SK-N-SH treated with all-trans-retinoic acid at 6 μM for 48 hours (cell line): ENCODE measurements around the gene VPS25.

Source experiments
- ATAC-seq: fragments of 200-7000 bp; cut with Tn5 transposase; 3 replicates; pipeline ENCODE4 v1.9.1; 2020; ENCODE audit warnings: mild to moderate bottlenecking, moderate library complexity
- ARNTL ChIP-seq: fragments of 450-650 bp; formaldehyde crosslinking; IDR thresholded peaks from 2 replicates; pipeline ENCODE4 v1.5.0; 2020; ENCODE audit warnings: low read depth, mild to moderate bottlenecking, moderate library complexity, borderline replicate concordance
- BACH2 ChIP-seq: fragments of 250-450 bp; sonication (Bioruptor Pico); IDR thresholded peaks from 2 replicates; pipeline ENCODE4 v1.9.0; 2021; ENCODE audit warnings: mild to moderate bottlenecking, borderline replicate concordance
- CSDC2 ChIP-seq: fragments of 250-450 bp; sonication (Bioruptor Pico); IDR thresholded peaks from 2 replicates; pipeline ENCODE4 v1.5.0; 2020; ENCODE audit warnings: mild to moderate bottlenecking, moderate library complexity
- ESRRG ChIP-seq: fragments of 250-450 bp; sonication (Bioruptor Pico); IDR thresholded peaks from 2 replicates; pipeline ENCODE4 v1.6.1; 2021; ENCODE audit warnings: mild to moderate bottlenecking
- GLIS3 ChIP-seq: fragments of 250-450 bp; sonication (Bioruptor Pico); IDR thresholded peaks from 2 replicates; pipeline ENCODE4 v1.5.0; 2020; ENCODE audit warnings: mild to moderate bottlenecking, moderate library complexity
- ISL1 ChIP-seq: fragments of 250-450 bp; sonication (Bioruptor Pico); IDR thresholded peaks from 2 replicates; pipeline ENCODE4 v2.1.2; 2022; ENCODE audit warnings: mild to moderate bottlenecking, moderate library complexity
- OSR1 ChIP-seq: fragments of 250-450 bp; sonication (Bioruptor Pico); IDR thresholded peaks from 2 replicates; pipeline ENCODE4 v1.8.0; 2022; ENCODE audit warnings: moderate library complexity, mild to moderate bottlenecking, inconsistent platforms
- PPARA ChIP-seq: fragments of 250-450 bp; sonication (Bioruptor Pico); IDR thresholded peaks from 2 replicates; pipeline ENCODE4 v1.5.0; 2020; ENCODE audit warnings: mild to moderate bottlenecking, borderline replicate concordance
- RARB ChIP-seq: fragments of 250-450 bp; sonication (Bioruptor Pico); IDR thresholded peaks from 2 replicates; pipeline ENCODE4 v1.8.0; 2021; ENCODE audit warnings: mild to moderate bottlenecking, moderate library complexity
- SNAI2 ChIP-seq: fragments of 250-450 bp; sonication (Bioruptor Pico); IDR thresholded peaks from 2 replicates; pipeline ENCODE4 v1.5.0; 2020; ENCODE audit warnings: mild to moderate bottlenecking, moderate library complexity
- TCF4 ChIP-seq: fragments of 250-450 bp; sonication (Bioruptor Pico); IDR thresholded peaks from 2 replicates; pipeline ENCODE4 v1.8.0; 2021; ENCODE audit warnings: mild to moderate bottlenecking, moderate library complexity, borderline replicate concordance
- TOX ChIP-seq: fragments of 250-450 bp; sonication (Bioruptor Pico); IDR thresholded peaks from 2 replicates; pipeline ENCODE4 v1.8.0; 2021; ENCODE audit warnings: mild to moderate bottlenecking, moderate library complexity, borderline replicate concordance
- TSHZ2 ChIP-seq: fragments of 250-450 bp; sonication (Bioruptor Pico); IDR thresholded peaks from 2 replicates; pipeline ENCODE4 v1.5.0; 2020; ENCODE audit warnings: mild to moderate bottlenecking, moderate library complexity
- ZC3H10 ChIP-seq: fragments of 250-450 bp; sonication (Bioruptor Pico); IDR thresholded peaks from 2 replicates; pipeline ENCODE4 v1.5.1; 2021; ENCODE audit warnings: mild to moderate bottlenecking, moderate library complexity
- ZFP3 ChIP-seq: fragments of 250-450 bp; sonication (Bioruptor Pico); IDR thresholded peaks from 2 replicates; pipeline ENCODE4 v1.5.0; 2020; ENCODE audit warnings: mild to moderate bottlenecking, moderate library complexity
- ZFP30 ChIP-seq: fragments of 450-650 bp; formaldehyde crosslinking; IDR thresholded peaks from 2 replicates; pipeline ENCODE4 v1.5.0; 2022; ENCODE audit warnings: mild to moderate bottlenecking, moderate library complexity
- ZNF565 ChIP-seq: fragments of 450-650 bp; formaldehyde crosslinking; conservative IDR thresholded peaks from 2 replicates; pipeline ENCODE4 v1.5.0; 2020; ENCODE audit warnings: low read depth, mild to moderate bottlenecking, moderate library complexity
- ZNF70 ChIP-seq: fragments of 450-650 bp; formaldehyde crosslinking; IDR thresholded peaks from 2 replicates; pipeline ENCODE4 v1.5.0; 2020; ENCODE audit warnings: mild to moderate bottlenecking, moderate library complexity
- ZNF8 ChIP-seq: fragments of 450-650 bp; formaldehyde crosslinking; IDR thresholded peaks from 2 replicates; pipeline ENCODE4 v1.5.0; 2020; ENCODE audit warnings: mild to moderate bottlenecking, moderate library complexity
- TF ChIP-seq, protein P1 (sequence below): fragments of 250-450 bp; sonication (Bioruptor Pico); IDR thresholded peaks from 2 replicates; pipeline ENCODE4 v1.5.1; 2020; ENCODE audit warnings: low read depth, mild to moderate bottlenecking, moderate library complexity
- TF ChIP-seq, protein P2 (sequence below): fragments of 250-450 bp; sonication (Bioruptor Pico); IDR thresholded peaks from 2 replicates; pipeline ENCODE4 v1.8.0; 2021; ENCODE audit warnings: low read depth, mild to moderate bottlenecking, moderate library complexity, borderline replicate concordance
- TF ChIP-seq, protein P3 (sequence below): fragments of 250-450 bp; sonication (Bioruptor Pico); IDR thresholded peaks from 2 replicates; pipeline ENCODE4 v1.5.1; 2021; ENCODE audit warnings: mild to moderate bottlenecking, moderate library complexity

VPS25 gene

GRCh38 chr17:42814633-42815399 is 41.6 kb downstream of the VPS25 start:
- TF ChIP-seq ZFP3 (CRISPR knock-in tag) (no peak), ESRRG (CRISPR knock-in tag) (no peak), SNAI2 (no peak), CSDC2 (CRISPR knock-in tag) (no peak), ISL1 (CRISPR knock-in tag) (no peak), ZNF565 (no peak), ARNTL (no peak), RARB (CRISPR knock-in tag) (no peak), TSHZ2 (no peak), OSR1 (CRISPR knock-in tag) (no peak), TOX (CRISPR knock-in tag) (no peak), BACH2 (CRISPR knock-in tag) (no peak), PPARA (CRISPR knock-in tag) (no peak), ZFP30 (CRISPR knock-in tag) (no peak), ZNF8 (CRISPR knock-in tag) (no peak), ZNF70 (CRISPR knock-in tag) (no peak), ZC3H10 (CRISPR knock-in tag) (no peak)
- TF ChIP-seq, protein P1, sequence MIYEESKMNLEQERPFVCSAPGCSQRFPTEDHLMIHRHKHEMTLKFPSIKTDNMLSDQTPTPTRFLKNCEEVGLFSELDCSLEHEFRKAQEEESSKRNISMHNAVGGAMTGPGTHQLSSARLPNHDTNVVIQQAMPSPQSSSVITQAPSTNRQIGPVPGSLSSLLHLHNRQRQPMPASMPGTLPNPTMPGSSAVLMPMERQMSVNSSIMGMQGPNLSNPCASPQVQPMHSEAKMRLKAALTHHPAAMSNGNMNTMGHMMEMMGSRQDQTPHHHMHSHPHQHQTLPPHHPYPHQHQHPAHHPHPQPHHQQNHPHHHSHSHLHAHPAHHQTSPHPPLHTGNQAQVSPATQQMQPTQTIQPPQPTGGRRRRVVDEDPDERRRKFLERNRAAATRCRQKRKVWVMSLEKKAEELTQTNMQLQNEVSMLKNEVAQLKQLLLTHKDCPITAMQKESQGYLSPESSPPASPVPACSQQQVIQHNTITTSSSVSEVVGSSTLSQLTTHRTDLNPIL (CRISPR knock-in tag): no peak
- TF ChIP-seq, protein P2, sequence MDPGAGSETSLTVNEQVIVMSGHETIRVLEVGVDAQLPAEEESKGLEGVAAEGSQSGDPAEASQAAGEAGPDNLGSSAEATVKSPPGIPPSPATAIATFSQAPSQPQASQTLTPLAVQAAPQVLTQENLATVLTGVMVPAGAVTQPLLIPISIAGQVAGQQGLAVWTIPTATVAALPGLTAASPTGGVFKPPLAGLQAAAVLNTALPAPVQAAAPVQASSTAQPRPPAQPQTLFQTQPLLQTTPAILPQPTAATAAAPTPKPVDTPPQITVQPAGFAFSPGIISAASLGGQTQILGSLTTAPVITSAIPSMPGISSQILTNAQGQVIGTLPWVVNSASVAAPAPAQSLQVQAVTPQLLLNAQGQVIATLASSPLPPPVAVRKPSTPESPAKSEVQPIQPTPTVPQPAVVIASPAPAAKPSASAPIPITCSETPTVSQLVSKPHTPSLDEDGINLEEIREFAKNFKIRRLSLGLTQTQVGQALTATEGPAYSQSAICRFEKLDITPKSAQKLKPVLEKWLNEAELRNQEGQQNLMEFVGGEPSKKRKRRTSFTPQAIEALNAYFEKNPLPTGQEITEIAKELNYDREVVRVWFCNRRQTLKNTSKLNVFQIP (CRISPR knock-in tag): no peak
- TF ChIP-seq, protein P3, sequence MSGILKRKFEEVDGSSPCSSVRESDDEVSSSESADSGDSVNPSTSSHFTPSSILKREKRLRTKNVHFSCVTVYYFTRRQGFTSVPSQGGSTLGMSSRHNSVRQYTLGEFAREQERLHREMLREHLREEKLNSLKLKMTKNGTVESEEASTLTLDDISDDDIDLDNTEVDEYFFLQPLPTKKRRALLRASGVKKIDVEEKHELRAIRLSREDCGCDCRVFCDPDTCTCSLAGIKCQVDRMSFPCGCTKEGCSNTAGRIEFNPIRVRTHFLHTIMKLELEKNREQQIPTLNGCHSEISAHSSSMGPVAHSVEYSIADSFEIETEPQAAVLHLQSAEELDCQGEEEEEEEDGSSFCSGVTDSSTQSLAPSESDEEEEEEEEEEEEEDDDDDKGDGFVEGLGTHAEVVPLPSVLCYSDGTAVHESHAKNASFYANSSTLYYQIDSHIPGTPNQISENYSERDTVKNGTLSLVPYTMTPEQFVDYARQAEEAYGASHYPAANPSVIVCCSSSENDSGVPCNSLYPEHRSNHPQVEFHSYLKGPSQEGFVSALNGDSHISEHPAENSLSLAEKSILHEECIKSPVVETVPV (CRISPR knock-in tag): no peak
- ATAC-seq: peak; percentile 82

DNA sequence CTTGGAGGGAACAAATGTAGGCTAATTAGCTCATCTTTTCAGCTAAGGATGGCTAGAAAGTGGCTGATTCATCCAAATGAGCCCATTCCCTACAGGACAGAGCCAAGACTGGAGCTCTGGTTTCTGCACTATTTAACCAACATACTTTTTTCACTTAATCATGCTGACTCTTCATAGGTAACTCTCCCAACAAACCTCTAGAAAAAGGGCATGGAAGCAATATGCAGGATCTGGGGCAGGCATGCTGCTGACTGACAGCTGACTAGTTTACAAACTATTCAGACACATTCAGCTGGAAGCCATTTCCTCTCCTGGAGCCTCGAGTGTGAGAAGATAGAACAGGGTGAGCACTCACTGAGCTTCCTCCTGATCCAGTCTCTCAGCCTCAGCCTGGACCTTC is 44.6 kb downstream of the VPS25 start:
- TF ChIP-seq ZNF565: no peak
- TF ChIP-seq, protein P3 (CRISPR knock-in tag): no peak
- TF ChIP-seq, all 23 proteins: peak for 0
- peak; percentile 6; the same call in 2 of the 3 replicates for ATAC-seq

DNA sequence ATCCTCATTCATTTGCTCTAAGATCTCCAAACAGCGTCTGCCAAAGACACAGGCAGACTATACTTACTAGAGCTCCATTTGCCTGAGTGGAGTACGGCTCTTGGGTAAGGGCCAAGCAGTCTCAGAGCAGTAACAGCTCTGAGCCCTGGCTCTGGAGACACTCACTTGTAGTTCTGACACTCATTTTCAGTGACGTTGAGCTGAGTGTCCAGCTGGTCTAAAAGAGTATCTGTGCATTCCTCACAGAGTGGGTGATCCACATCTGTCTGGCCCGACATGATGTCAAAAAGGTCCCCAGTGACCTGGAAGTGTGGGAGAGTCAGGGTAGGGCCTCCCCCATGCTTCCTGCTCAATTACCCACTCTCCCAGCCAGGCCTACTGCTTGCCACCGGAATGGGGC is 45.1 kb downstream of the VPS25 start:
- no peak for TF ChIP-seq SNAI2
- no peak for TF ChIP-seq RARB (CRISPR knock-in tag)
- no peak for TF ChIP-seq ESRRG (CRISPR knock-in tag)
- TF ChIP-seq ISL1 (CRISPR knock-in tag): no peak
- TF ChIP-seq, protein P3 (CRISPR knock-in tag): no peak
- TF ChIP-seq ZC3H10 (CRISPR knock-in tag): no peak
- no peak for TF ChIP-seq TSHZ2
- no peak for TF ChIP-seq PPARA (CRISPR knock-in tag)
- no peak for TF ChIP-seq BACH2 (CRISPR knock-in tag)
- TF ChIP-seq ZNF565: no peak
- TF ChIP-seq ZFP3 (CRISPR knock-in tag): no peak
- no peak for TF ChIP-seq TCF4 (CRISPR knock-in tag)
- TF ChIP-seq ZNF70 (CRISPR knock-in tag): no peak
- no peak for TF ChIP-seq ZNF8 (CRISPR knock-in tag)
- no peak for TF ChIP-seq GLIS3 (CRISPR knock-in tag)
- ATAC-seq: peak; percentile 13; the same call in 1 of the 3 replicates
